Neuronal stem cell (in vitro differentiated cells): Measurements from ENCODE around the gene BCKDHB.

Source experiments
- DNase-seq: peaks from one replicate; pipeline ENCODE4 v3.0.0-alpha.2; 2013; ENCODE audit warnings: low spot score
- H2AFZ ChIP-seq: one replicate; pipeline ENCODE4 v1.6.1; 2013; ENCODE audit warnings: mild to moderate bottlenecking, low read length, inconsistent platforms
- H2AK5ac ChIP-seq: 2 replicates; pipeline ENCODE4 v1.6.1; 2013; ENCODE audit warnings: low read depth, mild to moderate bottlenecking, inconsistent platforms, low read length, moderate library complexity, mixed read lengths
- H2BK120ac ChIP-seq: 2 replicates; pipeline ENCODE4 v1.6.1; 2013; ENCODE audit warnings: low read depth, mild to moderate bottlenecking, inconsistent platforms, low read length, moderate library complexity, mixed read lengths
- H2BK12ac ChIP-seq: one replicate; pipeline ENCODE4 v1.6.1; 2013; ENCODE audit warnings: low read length, inconsistent platforms
- H2BK15ac ChIP-seq: 2 replicates; pipeline ENCODE4 v1.6.1; 2013; ENCODE audit warnings: mild to moderate bottlenecking, low read length, inconsistent platforms, mixed read lengths
- H2BK5ac ChIP-seq: one replicate; pipeline ENCODE4 v1.6.1; 2013; ENCODE audit warnings: inconsistent platforms, mild to moderate bottlenecking, low read length, moderate library complexity
- H3K14ac ChIP-seq: one replicate; pipeline ENCODE4 v1.6.1; 2013; ENCODE audit warnings: low read length, inconsistent platforms
- H3K18ac ChIP-seq: 2 replicates; pipeline ENCODE4 v1.6.1; 2013; ENCODE audit warnings: low read length, inconsistent platforms
- H3K23ac ChIP-seq: 2 replicates; pipeline ENCODE4 v1.6.1; 2013; ENCODE audit warnings: low read depth, mild to moderate bottlenecking, mixed read lengths, low read length, inconsistent platforms; ENCODE audit not compliant: poor library complexity
- H3K27ac ChIP-seq: replicated peaks from 3 replicates; pipeline ENCODE4 v1.5.1; 2013; ENCODE audit warnings: low read length, inconsistent platforms
- H3K27me3 ChIP-seq, 3 experiments: 2 replicates each; pipeline ENCODE4 v1.6.1; 2013; ENCODE audit warnings: low read length in 3 of 3, mild to moderate bottlenecking in 2 of 3, inconsistent platforms in 1 of 3, low read depth in 1 of 3, mixed read lengths in 1 of 3, moderate library complexity in 1 of 3; ENCODE audit not compliant: control insufficient read depth in 3 of 3, insufficient read depth in 3 of 3
- H3K36me3 ChIP-seq, 2 donors: replicated peaks in 1 of 2; 2 replicates each; pipeline ENCODE4 v1.6.1; 2013; ENCODE audit warnings: low read length in 2 of 2; ENCODE audit not compliant: control insufficient read depth in 2 of 2, insufficient read depth in 2 of 2
- H3K4ac ChIP-seq: 2 replicates; pipeline ENCODE4 v1.6.1; 2013; ENCODE audit warnings: inconsistent platforms, mild to moderate bottlenecking, low read length, moderate library complexity
- H3K4me1 ChIP-seq, 2 donors: 1 replicate in 1 of 2; 2 replicates in 1 of 2; pipeline ENCODE4 v1.6.1; 2013; ENCODE audit warnings: low read length in 2 of 2, low read depth in 1 of 2; ENCODE audit not compliant: control insufficient read depth in 2 of 2, insufficient read depth in 1 of 2
- H3K4me2 ChIP-seq: one replicate; pipeline ENCODE4 v1.6.1; 2013; ENCODE audit warnings: mild to moderate bottlenecking, low read length, inconsistent platforms; ENCODE audit not compliant: insufficient read depth, poor library complexity, severe bottlenecking
- H3K4me3 ChIP-seq, 2 donors: 2 replicates each; pipeline ENCODE4 v1.5.1; 2013; ENCODE audit warnings: low read length in 2 of 2, mild to moderate bottlenecking in 2 of 2, inconsistent platforms in 1 of 2, moderate library complexity in 1 of 2
- H3K79me1 ChIP-seq: one replicate; pipeline ENCODE4 v1.6.1; 2013; ENCODE audit warnings: low read depth, mild to moderate bottlenecking, inconsistent platforms, low read length, moderate library complexity
- H3K9ac ChIP-seq: one replicate; pipeline ENCODE4 v1.6.1; 2013; ENCODE audit warnings: mild to moderate bottlenecking, low read depth, low read length, inconsistent platforms; ENCODE audit not compliant: poor library complexity
- H3K9me3 ChIP-seq, 2 donors: replicated peaks in 1 of 2; 2 replicates each; pipeline versions ENCODE3 to v1.6.1; 2013; ENCODE audit warnings: low read length in 2 of 2, mild to moderate bottlenecking in 2 of 2, inconsistent platforms in 1 of 2, low read depth in 1 of 2, mixed read lengths in 1 of 2, moderate library complexity in 1 of 2; ENCODE audit not compliant: control insufficient read depth in 2 of 2, insufficient read depth in 1 of 2
- H4K8ac ChIP-seq: one replicate; pipeline ENCODE4 v1.6.1; 2013; ENCODE audit warnings: low read depth, mild to moderate bottlenecking, inconsistent platforms, low read length, moderate library complexity
- H4K91ac ChIP-seq: one replicate; pipeline ENCODE4 v1.6.1; 2013; ENCODE audit warnings: low read length, low read depth, mild to moderate bottlenecking, inconsistent platforms; ENCODE audit not compliant: poor library complexity
- WGBS, 2 donors: extraction: QIAGEN DNeasy Blood & Tissue Kit; methylation state at CpG; one replicate each; pipeline ENCODE4 v1.1.7; 2013; ENCODE audit warnings: missing lambda C conversion rate in 2 of 2, mixed read lengths in 1 of 2; ENCODE audit not compliant: insufficient read length in 2 of 2, insufficient replicate concordance in 1 of 2; ENCODE audit errors: extremely low coverage in 2 of 2; 5-methylcytosine and 5-hydroxymethylcytosine counted together

BCKDHB gene

GRCh38 chr6:80366714-80367113, 260.2 kb downstream of the BCKDHB start:
- no peak overlapping the region for H2AK5ac ChIP-seq
- H3K23ac ChIP-seq = no peak overlapping the region
- no peak overlapping the region for H3K27ac ChIP-seq
- no peaks in the 10 kb centered on the region for H3K9me3 ChIP-seq
- no peaks in the 10 kb centered on the region for H3K27me3 ChIP-seq
- no peak overlapping the region for H2BK12ac ChIP-seq
- no peak overlapping the region for H4K91ac ChIP-seq
- H3K14ac ChIP-seq = no peak overlapping the region
- H2BK15ac ChIP-seq = no peak overlapping the region
- H2BK5ac ChIP-seq = no peak overlapping the region
- H4K8ac ChIP-seq = no peak overlapping the region
- H3K9ac ChIP-seq = no peak overlapping the region
- no peak overlapping the region for H3K18ac ChIP-seq
- H3K36me3 ChIP-seq = no peaks in the 10 kb centered on the region
- no peaks in the 10 kb centered on the region for H3K4me1 ChIP-seq
- H3K4me3 ChIP-seq = no peak overlapping the region
- no peak overlapping the region for H2AFZ ChIP-seq
- no peak overlapping the region for H2BK120ac ChIP-seq
- H3K79me1 ChIP-seq = no peaks in the 10 kb centered on the region
- no peak overlapping the region for H3K4me2 ChIP-seq
- no peak overlapping the region for H3K4ac ChIP-seq
- DNase-seq = no peak

- Histone ChIP-seq H3K9ac (no peak overlapping the region), H4K8ac (no peak overlapping the region), H3K23ac (no peak overlapping the region), H3K4me2 (no peak overlapping the region), H3K79me1 (no peaks in the 10 kb centered on the region), H3K18ac (no peak overlapping the region), H3K27ac (no peak overlapping the region), H3K4ac (no peak overlapping the region), H3K14ac (no peak overlapping the region), H2AFZ (no peak overlapping the region), H3K27me3 (no peaks in the 10 kb centered on the region), H3K4me1 (no peaks in the 10 kb centered on the region), H2BK5ac (no peak overlapping the region), H3K4me3 (no peak overlapping the region), H2BK15ac (no peak overlapping the region), H2BK12ac (no peak overlapping the region), H3K36me3 (no peaks in the 10 kb centered on the region), H4K91ac (no peak overlapping the region), H2AK5ac (no peak overlapping the region), H2BK120ac (no peak overlapping the region), H3K9me3 (peaks cover 0 to 8% of the 10 kb centered on the region in 2 donors)
- DNase-seq = no peak
Observed at GRCh38 chr6:80376411-80376810, 269.9 kb downstream of the BCKDHB start.

- no peak overlapping the region for H4K8ac ChIP-seq
- no peak overlapping the region for H2BK12ac ChIP-seq
- no peaks in the 10 kb centered on the region for H3K79me1 ChIP-seq
- no peak overlapping the region for H2AK5ac ChIP-seq
- no peak overlapping the region for H3K4ac ChIP-seq
- no peak overlapping the region for H3K18ac ChIP-seq
- no peaks in the 10 kb centered on the region for H3K4me1 ChIP-seq
- H2AFZ ChIP-seq = no peak overlapping the region
- H3K4me3 ChIP-seq = no peak overlapping the region
- peaks cover 0 to 5% of the 10 kb centered on the region in 2 donors for H3K9me3 ChIP-seq
- H3K4me2 ChIP-seq = no peak overlapping the region
- H4K91ac ChIP-seq = no peak overlapping the region
- no peak overlapping the region for H2BK120ac ChIP-seq
- H3K27me3 ChIP-seq = no peaks in the 10 kb centered on the region
- no peak for DNase-seq
- no peak overlapping the region for H2BK5ac ChIP-seq
- H3K23ac ChIP-seq = no peak overlapping the region
- no peaks in the 10 kb centered on the region for H3K36me3 ChIP-seq
- H3K27ac ChIP-seq = no peak overlapping the region
- H3K14ac ChIP-seq = no peak overlapping the region
- H2BK15ac ChIP-seq = no peak overlapping the region
- H3K9ac ChIP-seq = no peak overlapping the region
- whole genome bisulfite sequencing, 2 donors = no CpG with 5 or more reads among the region's 1 CpG
Observed at GRCh38 chr6:80380566-80380965, 274.1 kb downstream of the BCKDHB start.

- H3K4me1 ChIP-seq = no peaks in the 10 kb centered on the region
Observed at GRCh38 chr6:80382811-80383210, 276.3 kb downstream of the BCKDHB start.

More at GRCh38 chr6:80382811-80383210, 276.3 kb downstream of the BCKDHB start:
- no peak overlapping the region for H3K27ac ChIP-seq
- WGBS, 2 donors = no CpG with 5 or more reads among the region's 2 CpGs
- no peak overlapping the region for H2BK5ac ChIP-seq
- H3K36me3 ChIP-seq = no peaks in the 10 kb centered on the region
- H2AFZ ChIP-seq = no peak overlapping the region
- no peaks in the 10 kb centered on the region for H3K79me1 ChIP-seq
- H3K4me3 ChIP-seq = no peak overlapping the region
- H2AK5ac ChIP-seq = no peak overlapping the region
- DNase-seq = no peak
- H2BK120ac ChIP-seq = no peak overlapping the region
- H3K14ac ChIP-seq = no peak overlapping the region
- no peak overlapping the region for H3K23ac ChIP-seq
- H3K27me3 ChIP-seq = no peaks in the 10 kb centered on the region
- no peak overlapping the region for H2BK15ac ChIP-seq
- H3K18ac ChIP-seq = no peak overlapping the region
- no peak overlapping the region for H3K9ac ChIP-seq
- no peak overlapping the region for H3K4ac ChIP-seq
- H2BK12ac ChIP-seq = no peak overlapping the region
- H3K4me2 ChIP-seq = no peak overlapping the region
- peaks cover 0 to 4% of the 10 kb centered on the region in 2 donors for H3K9me3 ChIP-seq
- no peak overlapping the region for H4K91ac ChIP-seq
- no peak overlapping the region for H4K8ac ChIP-seq
